Pulmonary artery endothelial cell (primary cell): ENCODE data around the gene EXTL2. TPM values are rescaled to one million over a fixed set of nuclear protein-coding genes. Genes with fewer than 3 reads are reported as not detected.
"Not testable (repeated sequence)": the region's sequence is repeated elsewhere in the genome, so short reads cannot be mapped to it uniquely, and the experiment has no call there.

Experiments
- DNase-seq: peaks from one replicate; pipeline ENCODE4 v3.0.0-alpha.2; 2011; ENCODE audit warnings: low read depth, low spot score
- total RNA-seq: library from RNA; depleted of rRNA; stranded (reverse); fragments of >200 nt; gene quantifications from 2 replicates; pipeline ENCODE4 v1.2.3, GENCODE V29; 2014

The EXTL2 gene
- total RNA-seq, 1 donor from 2014 or later, result 27.8 TPM

- DNase-seq, result no peak
These were observed 33.3 kb downstream of the EXTL2 start for GRCh38 chr1:100861379-100861778.

- DNase-seq, result peak; percentile 69
These were observed 34.1 kb downstream of the EXTL2 start for GRCh38 chr1:100860397-100860991.

GRCh38 chr1:100855116-100855515, 39.5 kb downstream of the EXTL2 start:
- DNase-seq, result not testable (repeated sequence)

GRCh38 chr1:100852976-100853375, 41.7 kb downstream of the EXTL2 start:
- no peak for DNase-seq

- no peak for DNase-seq
These were observed 42.9 kb downstream of the EXTL2 start for GRCh38 chr1:100851726-100852125.

GRCh38 chr1:100847361-100848082, 47.1 kb downstream of the EXTL2 start:
- peak; percentile 40 for DNase-seq

GRCh38 chr1:100843160-100843559, 51.5 kb downstream of the EXTL2 start:
- not testable (repeated sequence) for DNase-seq

- peak; percentile 56 for DNase-seq
These were observed 58.5 kb downstream of the EXTL2 start for GRCh38 chr1:100835866-100836842.

GRCh38 chr1:100834777-100835660, 59.6 kb downstream of the EXTL2 start:
- no peak for DNase-seq

- no peak for DNase-seq
These were observed 61.8 kb downstream of the EXTL2 start for GRCh38 chr1:100832694-100833428.

- DNase-seq, result not testable (repeated sequence)
These were observed 69.0 kb downstream of the EXTL2 start for GRCh38 chr1:100825666-100826065.

Other genes starting within 250 kb of the EXTL2 start
- gene VCAM1, start 175.1 kb downstream of the EXTL2 start, total RNA-seq, result 13.8 and 37.1 TPM in 2 replicates
- 42.9 and 52.6 TPM in 2 replicates for gene SLC30A7, start 1.2 kb upstream of the EXTL2 start, total RNA-seq
- gene DPH5, start 130.9 kb upstream of the EXTL2 start, total RNA-seq, result 24.6 and 27.6 TPM in 2 replicates